ENCODE measurements around the gene GOSR2. TPM values are rescaled to one million over a fixed set of nuclear protein-coding genes. Genes with fewer than 3 reads are reported as not detected.
"Not testable (repeated sequence)": the region's sequence is repeated elsewhere in the genome, so short reads cannot be mapped to it uniquely, and the experiment has no call there.

The GOSR2 gene
- total RNA-seq, 1 donor from 2014 or later, result 57.1 TPM

DNA sequence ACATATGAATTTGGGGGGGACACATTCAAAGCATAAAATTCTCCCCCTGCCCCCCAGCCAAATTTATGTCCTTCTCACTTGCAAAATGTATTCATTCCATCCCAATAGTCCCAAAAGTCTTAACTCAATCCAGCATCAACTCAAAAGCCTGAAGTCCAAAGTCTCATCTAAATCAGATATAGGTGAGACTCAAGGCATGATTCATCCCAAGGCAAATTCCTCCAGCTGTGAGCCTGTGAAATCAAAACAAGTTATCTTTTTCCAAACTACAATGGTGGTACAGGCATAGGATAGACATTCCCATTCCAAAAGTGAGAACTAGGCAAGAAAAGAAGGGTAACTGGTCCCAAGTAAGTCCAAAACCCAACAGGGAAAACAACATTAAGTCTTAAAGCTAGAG is 5.9 kb upstream of the GOSR2 start:
- no peak for DNase-seq (ENCODE audit: low spot score, unreplicated experiment)
- TF ChIP-seq, protein P1, sequence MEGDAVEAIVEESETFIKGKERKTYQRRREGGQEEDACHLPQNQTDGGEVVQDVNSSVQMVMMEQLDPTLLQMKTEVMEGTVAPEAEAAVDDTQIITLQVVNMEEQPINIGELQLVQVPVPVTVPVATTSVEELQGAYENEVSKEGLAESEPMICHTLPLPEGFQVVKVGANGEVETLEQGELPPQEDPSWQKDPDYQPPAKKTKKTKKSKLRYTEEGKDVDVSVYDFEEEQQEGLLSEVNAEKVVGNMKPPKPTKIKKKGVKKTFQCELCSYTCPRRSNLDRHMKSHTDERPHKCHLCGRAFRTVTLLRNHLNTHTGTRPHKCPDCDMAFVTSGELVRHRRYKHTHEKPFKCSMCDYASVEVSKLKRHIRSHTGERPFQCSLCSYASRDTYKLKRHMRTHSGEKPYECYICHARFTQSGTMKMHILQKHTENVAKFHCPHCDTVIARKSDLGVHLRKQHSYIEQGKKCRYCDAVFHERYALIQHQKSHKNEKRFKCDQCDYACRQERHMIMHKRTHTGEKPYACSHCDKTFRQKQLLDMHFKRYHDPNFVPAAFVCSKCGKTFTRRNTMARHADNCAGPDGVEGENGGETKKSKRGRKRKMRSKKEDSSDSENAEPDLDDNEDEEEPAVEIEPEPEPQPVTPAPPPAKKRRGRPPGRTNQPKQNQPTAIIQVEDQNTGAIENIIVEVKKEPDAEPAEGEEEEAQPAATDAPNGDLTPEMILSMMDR (IDR thresholded peaks at IDR 0.05; ENCODE audit: unreplicated experiment), result no peak
- H3K27ac Mint-ChIP-seq, result no peak overlapping the region
- peaks cover 1% of the 10 kb centered on the region for H3K4me1 Mint-ChIP-seq (ENCODE audit: low read depth)
- no peaks in the 10 kb centered on the region for H3K36me3 Mint-ChIP-seq (ENCODE audit: insufficient read depth)
- H3K4me3 Mint-ChIP-seq (ENCODE audit: low read depth), result no peak overlapping the region
- H3K9me3 Mint-ChIP-seq (ENCODE audit: low read depth), result no peaks in the 10 kb centered on the region
- peaks cover 13% of the 10 kb centered on the region for H3K27me3 Mint-ChIP-seq

GRCh38 chr17:46917516-46917915 is 5.4 kb upstream of the GOSR2 start:
- peaks cover 2% of the 10 kb centered on the region for H3K4me1 Mint-ChIP-seq (ENCODE audit: low read depth)
- no peaks in the 10 kb centered on the region for H3K9me3 Mint-ChIP-seq (ENCODE audit: low read depth)
- TF ChIP-seq, protein P1 (IDR thresholded peaks at IDR 0.05; ENCODE audit: unreplicated experiment), result no peak
- no peak overlapping the region for H3K27ac Mint-ChIP-seq
- no peak overlapping the region for H3K4me3 Mint-ChIP-seq (ENCODE audit: low read depth)
- peaks cover 13% of the 10 kb centered on the region for H3K27me3 Mint-ChIP-seq
- H3K36me3 Mint-ChIP-seq (ENCODE audit: insufficient read depth), result no peaks in the 10 kb centered on the region
- DNase-seq (ENCODE audit: low spot score, unreplicated experiment), result no peak

- DNase-seq (ENCODE audit: low spot score, unreplicated experiment); H3K27me3 Mint-ChIP-seq; H3K36me3 Mint-ChIP-seq (ENCODE audit: insufficient read depth); H3K9me3 Mint-ChIP-seq (ENCODE audit: low read depth): not testable (repeated sequence)
- Mint-ChIP-seq H3K27ac (peak overlapping the region; percentile 78), H3K4me1 (ENCODE audit: low read depth) (peaks cover 29% of the 10 kb centered on the region), H3K4me3 (ENCODE audit: low read depth) (peak overlapping the region; percentile 72)
Measured at GRCh38 chr17:46921962-46922361, 998 bp upstream of the GOSR2 start.

DNA sequence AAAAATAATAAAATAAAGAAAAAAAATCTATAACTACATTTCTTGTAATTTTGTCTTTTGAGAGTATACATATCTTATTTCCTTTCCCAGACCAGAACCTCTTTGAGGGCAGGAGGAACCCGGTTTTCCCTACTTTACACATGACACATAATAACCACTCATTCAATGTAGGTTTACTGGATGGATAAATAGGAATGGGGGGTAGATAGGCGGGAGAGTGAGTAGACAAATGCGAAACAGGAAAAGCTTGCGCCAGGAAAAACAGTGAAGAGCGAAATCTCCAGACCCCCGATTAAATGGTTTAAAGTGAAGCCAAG is 515 bp upstream of the GOSR2 start:
- H3K4me1 Mint-ChIP-seq (ENCODE audit: low read depth), result peaks cover 33% of the 10 kb centered on the region
- H3K36me3 Mint-ChIP-seq (ENCODE audit: insufficient read depth), result no peaks in the 10 kb centered on the region
- H3K4me3 Mint-ChIP-seq (ENCODE audit: low read depth), result peak overlapping the region; percentile 80
- peaks cover 3% of the 10 kb centered on the region for H3K27me3 Mint-ChIP-seq
- TF ChIP-seq, protein P1 (IDR thresholded peaks at IDR 0.05; ENCODE audit: unreplicated experiment), result no peak
- peak overlapping the region; percentile 100 for H3K27ac Mint-ChIP-seq
- H3K9me3 Mint-ChIP-seq (ENCODE audit: low read depth), result no peaks in the 10 kb centered on the region
- DNase-seq (ENCODE audit: low spot score, unreplicated experiment), result no peak

DNA sequence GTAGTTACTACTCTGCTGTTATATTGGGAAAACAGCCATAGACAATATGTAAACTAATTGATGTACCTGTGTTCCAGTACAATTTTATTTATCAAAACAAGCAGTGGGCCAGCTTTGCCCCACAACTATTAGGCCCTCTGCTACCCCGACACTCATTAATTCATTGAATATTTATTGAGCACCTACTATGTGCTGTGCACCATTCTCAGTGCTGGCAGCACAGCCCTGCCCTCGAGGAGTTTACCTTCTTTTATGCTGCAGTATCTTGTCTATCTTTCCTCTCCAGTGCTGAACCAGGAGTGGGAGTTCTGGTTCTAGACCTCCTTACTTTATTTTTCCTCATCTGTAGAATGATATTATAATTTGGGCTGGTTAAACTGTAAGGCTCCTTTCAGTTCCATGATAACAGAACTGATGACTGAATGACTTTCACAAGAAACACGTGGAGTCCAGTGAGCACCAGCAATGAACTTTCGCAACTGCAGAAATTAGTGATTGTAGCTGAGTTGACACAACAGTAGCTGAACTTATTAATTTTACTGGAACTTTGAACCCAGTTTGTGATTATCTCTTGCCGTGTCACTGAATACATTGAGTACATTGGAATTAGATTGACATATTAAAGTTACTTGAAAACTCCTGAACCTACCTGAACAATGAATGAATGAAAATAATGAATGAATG is 2.4 kb downstream of the GOSR2 start:
- Mint-ChIP-seq H3K4me1 (ENCODE audit: low read depth) (peaks cover 41% of the 10 kb centered on the region), H3K4me3 (ENCODE audit: low read depth) (peak overlapping the region; percentile 13)

More for the DNA sequence above, 2.4 kb downstream of the GOSR2 start:
- H3K27ac Mint-ChIP-seq, result no peak overlapping the region
- no peak for DNase-seq (ENCODE audit: low spot score, unreplicated experiment)
- no peaks in the 10 kb centered on the region for H3K9me3 Mint-ChIP-seq (ENCODE audit: low read depth)
- H3K27me3 Mint-ChIP-seq, result no peaks in the 10 kb centered on the region
- TF ChIP-seq, protein P1 (IDR thresholded peaks at IDR 0.05; ENCODE audit: unreplicated experiment), result no peak
- H3K36me3 Mint-ChIP-seq (ENCODE audit: insufficient read depth), result no peaks in the 10 kb centered on the region

All from progenitor cell of endocrine pancreas (in vitro differentiated cells).